ENCODE results near the gene GHRHR. TPM values are rescaled to one million over a fixed set of nuclear protein-coding genes. Genes with fewer than 3 reads are reported as not detected.

GHRHR gene
- total RNA-seq, 1 donor from 2014 or later: not detected

DNA sequence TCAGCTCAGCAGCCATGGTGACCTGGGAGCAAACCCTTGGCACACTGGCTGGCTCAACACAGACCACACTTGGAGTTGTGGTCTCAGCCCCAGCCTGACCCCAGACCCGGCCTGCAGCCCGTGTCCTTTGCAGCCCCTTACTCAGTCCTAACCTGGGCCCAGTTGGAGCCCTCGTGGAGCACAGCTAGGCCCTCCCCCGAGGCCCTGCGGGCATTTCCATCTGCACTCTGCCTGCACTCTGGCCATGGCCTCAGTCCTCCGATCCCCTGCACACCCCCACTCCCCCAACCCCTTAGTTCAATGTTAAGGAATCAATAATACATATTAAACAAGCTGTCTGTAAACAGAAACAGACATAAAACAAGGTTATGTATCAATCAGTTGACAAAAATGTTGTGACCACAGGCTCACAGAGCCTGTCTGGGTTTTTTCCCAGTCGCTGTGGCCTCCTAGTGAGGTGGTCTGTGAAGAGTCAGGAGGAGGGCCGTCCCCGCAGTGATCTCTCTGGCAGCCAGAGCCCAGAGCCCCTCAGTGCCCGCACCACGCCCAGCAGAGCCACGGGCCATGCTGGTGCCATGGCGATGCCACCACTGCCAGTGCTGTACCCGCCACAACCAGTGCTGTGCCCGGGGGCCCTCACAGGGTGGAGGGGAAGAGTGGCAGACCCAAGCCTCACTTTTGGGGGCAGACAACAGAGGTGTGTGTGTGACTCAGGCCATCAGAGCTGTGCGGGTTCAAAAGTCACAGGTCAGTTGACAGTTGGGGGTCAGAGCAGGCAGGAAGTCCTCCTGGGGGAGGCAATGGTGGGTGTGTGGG is 25.5 kb downstream of the GHRHR start:
- Histone ChIP-seq H3K4me3 (no peak overlapping the region), H3K27me3 (ENCODE audit: low read depth) (no peaks in the 10 kb centered on the region), H3K27ac (no peak overlapping the region), H3K4me1 (peaks cover 9% of the 10 kb centered on the region), H3K9me3 (no peaks in the 10 kb centered on the region), H3K36me3 (no peaks in the 10 kb centered on the region)
- TF ChIP-seq, protein P1, sequence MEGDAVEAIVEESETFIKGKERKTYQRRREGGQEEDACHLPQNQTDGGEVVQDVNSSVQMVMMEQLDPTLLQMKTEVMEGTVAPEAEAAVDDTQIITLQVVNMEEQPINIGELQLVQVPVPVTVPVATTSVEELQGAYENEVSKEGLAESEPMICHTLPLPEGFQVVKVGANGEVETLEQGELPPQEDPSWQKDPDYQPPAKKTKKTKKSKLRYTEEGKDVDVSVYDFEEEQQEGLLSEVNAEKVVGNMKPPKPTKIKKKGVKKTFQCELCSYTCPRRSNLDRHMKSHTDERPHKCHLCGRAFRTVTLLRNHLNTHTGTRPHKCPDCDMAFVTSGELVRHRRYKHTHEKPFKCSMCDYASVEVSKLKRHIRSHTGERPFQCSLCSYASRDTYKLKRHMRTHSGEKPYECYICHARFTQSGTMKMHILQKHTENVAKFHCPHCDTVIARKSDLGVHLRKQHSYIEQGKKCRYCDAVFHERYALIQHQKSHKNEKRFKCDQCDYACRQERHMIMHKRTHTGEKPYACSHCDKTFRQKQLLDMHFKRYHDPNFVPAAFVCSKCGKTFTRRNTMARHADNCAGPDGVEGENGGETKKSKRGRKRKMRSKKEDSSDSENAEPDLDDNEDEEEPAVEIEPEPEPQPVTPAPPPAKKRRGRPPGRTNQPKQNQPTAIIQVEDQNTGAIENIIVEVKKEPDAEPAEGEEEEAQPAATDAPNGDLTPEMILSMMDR (IDR thresholded peaks at IDR 0.05): no peak
- ATAC-seq (no peak), DNase-seq (no peak)
- intact Hi-C loops (cut with DNase I): no loop called here

DNA sequence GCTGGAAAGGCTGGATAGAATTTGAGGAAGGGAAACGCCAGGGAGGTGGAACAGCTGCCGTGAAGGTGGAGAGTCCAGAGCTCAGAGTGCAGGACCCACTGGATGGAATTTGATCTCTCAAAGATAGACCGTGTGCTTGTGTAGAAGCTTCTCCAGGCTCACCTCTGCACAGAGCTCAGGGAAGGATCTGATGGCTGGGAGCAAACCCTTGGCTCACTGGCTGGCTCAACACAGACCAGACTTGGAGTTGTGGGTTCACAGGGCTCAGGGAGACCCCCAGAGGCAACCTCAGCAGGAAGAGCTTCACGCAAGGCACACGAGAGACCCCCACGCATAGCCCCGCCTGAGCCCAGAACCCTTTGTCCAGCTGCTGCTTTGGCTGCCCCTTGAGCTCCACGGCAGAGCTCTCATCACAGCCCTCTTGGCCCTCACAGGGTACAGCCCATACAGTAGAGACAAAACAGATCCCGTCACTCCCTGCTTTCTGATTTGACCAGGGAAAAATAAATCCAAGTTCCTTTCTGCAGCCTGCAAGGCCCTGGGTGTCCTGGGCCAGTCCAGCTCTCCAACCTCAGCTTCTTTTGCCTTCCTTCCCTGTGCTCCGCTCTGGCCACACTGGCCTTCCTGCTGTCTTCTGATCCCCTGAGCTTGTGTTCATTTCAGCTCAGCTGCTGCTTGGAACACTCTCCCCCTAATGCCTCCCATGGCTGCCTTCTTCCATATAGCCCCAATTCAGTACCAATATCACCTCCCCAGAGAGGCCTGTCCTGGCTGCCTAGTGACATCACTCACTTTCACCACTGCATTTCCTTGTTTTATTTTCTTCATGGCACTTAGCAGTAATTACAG is 26.3 kb downstream of the GHRHR start:
- DNase-seq (no peak), ATAC-seq (no peak)
- intact Hi-C loops (cut with DNase I): no loop called here
- H3K9me3 ChIP-seq: no peaks in the 10 kb centered on the region
- peaks cover 9% of the 10 kb centered on the region for H3K4me1 ChIP-seq
- H3K27ac ChIP-seq: no peak overlapping the region
- no peak overlapping the region for H3K4me3 ChIP-seq
- TF ChIP-seq, protein P1 (IDR thresholded peaks at IDR 0.05): no peak
- H3K27me3 ChIP-seq (ENCODE audit: low read depth): no peaks in the 10 kb centered on the region
- no peaks in the 10 kb centered on the region for H3K36me3 ChIP-seq

DNA sequence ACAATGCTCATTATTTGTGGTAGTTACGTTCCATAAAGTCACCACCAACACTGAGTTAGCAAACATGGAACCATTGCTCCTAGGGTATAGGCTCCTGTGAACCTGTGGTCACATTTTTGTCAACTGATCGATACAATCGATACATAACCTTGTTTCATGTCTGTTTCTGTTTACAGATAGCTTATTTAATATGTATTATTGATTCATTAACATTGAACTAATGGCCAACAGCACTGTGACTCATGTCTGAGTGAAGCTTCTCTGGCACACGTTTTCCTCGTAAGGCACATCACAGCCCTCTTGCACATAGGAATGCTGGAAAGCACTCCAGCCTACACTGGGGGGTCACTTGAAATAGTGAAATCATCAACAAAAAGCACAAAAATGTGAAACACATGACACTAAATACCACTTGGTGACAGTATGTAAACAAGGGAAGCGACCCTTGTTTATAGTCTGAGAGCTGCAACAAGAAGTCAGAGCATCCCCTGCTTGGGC is 27.0 kb downstream of the GHRHR start:
- no peaks in the 10 kb centered on the region for H3K27me3 ChIP-seq (ENCODE audit: low read depth)
- no peak for DNase-seq
- H3K36me3 ChIP-seq: no peaks in the 10 kb centered on the region
- TF ChIP-seq, protein P1 (IDR thresholded peaks at IDR 0.05): no peak
- no peak overlapping the region for H3K27ac ChIP-seq
- no peak overlapping the region for H3K4me3 ChIP-seq
- no peaks in the 10 kb centered on the region for H3K9me3 ChIP-seq
- peaks cover 12% of the 10 kb centered on the region for H3K4me1 ChIP-seq
- ATAC-seq: no peak
- intact Hi-C loops (cut with DNase I): no loop called here

DNA sequence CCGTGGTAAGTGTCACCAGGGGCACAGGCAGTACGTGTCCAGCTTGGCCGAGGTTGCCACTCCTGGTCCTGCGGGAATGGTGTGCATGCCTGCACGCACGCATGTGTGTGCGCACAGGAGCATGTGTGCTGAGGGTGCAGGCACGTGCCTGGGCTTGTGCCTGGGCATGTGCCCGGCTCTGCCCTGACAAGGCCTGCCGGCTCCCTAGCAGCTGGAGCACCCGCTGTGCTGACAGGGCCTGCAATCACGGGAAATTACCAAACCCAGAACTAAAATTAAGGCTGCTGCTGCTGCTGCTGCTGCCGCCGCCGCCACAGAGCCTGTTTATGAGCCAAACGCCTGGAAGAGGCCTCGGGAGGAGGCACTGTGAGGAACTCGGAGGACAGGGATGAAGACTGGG is 28.7 kb downstream of the GHRHR start:
- Histone ChIP-seq H3K4me3 (no peak overlapping the region), H3K9me3 (no peaks in the 10 kb centered on the region), H3K27ac (no peak overlapping the region), H3K4me1 (peaks cover 20% of the 10 kb centered on the region), H3K27me3 (ENCODE audit: low read depth) (no peaks in the 10 kb centered on the region), H3K36me3 (no peaks in the 10 kb centered on the region)
- TF ChIP-seq, protein P1 (IDR thresholded peaks at IDR 0.05): no peak
- no peak for ATAC-seq
- DNase-seq: no peak
- intact Hi-C loops (cut with DNase I): no loop called here

DNA sequence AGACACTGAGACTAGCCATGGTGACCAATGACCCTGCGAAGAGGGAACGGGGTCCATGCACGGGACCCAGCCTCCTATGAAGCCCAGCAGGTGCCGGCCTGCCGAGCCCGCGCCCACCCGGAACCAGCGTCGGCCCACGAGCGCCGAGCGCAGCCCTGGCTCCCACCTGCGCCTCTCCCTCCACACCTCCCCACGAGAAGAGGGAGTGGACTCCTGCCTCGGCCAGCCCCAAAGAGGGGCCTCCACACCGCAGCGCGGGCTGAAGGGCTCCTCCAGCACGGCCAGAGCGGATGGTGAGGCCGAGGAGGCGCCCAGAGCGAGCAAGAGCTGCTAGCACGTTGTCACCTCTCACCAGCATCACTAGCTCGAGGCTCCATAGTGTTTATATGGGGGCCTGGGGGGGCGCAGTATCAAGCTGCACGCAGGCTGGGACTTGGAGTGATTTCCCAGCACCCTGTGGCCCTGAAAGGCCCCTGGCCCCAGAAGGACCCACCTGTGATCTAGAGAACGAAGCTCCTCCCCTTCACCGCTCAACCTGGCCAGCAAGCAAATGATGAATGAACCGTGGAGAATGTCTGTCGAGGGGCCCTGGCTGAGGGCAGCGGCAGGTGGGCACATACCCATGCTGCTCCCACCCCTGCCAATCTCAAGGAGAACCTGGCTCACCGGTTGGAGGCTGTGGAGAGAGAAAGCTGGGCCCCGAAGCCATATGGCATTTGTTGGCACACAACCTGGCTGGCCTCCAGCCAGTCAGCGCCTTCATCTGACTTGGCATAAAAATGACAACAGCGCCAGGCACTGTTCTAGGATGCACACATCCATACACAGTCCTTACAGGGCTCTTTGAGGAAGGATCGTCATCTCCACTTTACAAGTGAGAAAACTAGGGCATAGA is 30.7 kb downstream of the GHRHR start:
- ATAC-seq (no peak), DNase-seq (no peak)
- Histone ChIP-seq H3K4me3 (no peak overlapping the region), H3K36me3 (no peaks in the 10 kb centered on the region), H3K4me1 (peaks cover 11% of the 10 kb centered on the region), H3K27ac (no peak overlapping the region), H3K9me3 (no peaks in the 10 kb centered on the region), H3K27me3 (ENCODE audit: low read depth) (no peaks in the 10 kb centered on the region)
- intact Hi-C loops (cut with DNase I): no loop called here
- TF ChIP-seq, protein P1 (IDR thresholded peaks at IDR 0.05): no peak
